Measurements from ENCODE around the gene RAD51B.
"Not testable (repeated sequence)": the region's sequence is repeated elsewhere in the genome, so short reads cannot be mapped to it uniquely, and the experiment has no call there.

Gene RAD51B

GRCh38 chr14:67961676-67962075 lies 142.1 kb downstream of the RAD51B start:
- no peak for TF ChIP-seq CTCF (IDR thresholded peaks at IDR 0.05; ENCODE audit: low read depth, low read length)
- H3K4me3 ChIP-seq (ENCODE audit: low read depth, low read length): no peak overlapping the region

- no peak overlapping the region for H3K4me3 ChIP-seq (ENCODE audit: low read depth, low read length)
- TF ChIP-seq CTCF (IDR thresholded peaks at IDR 0.05; ENCODE audit: low read depth, low read length): no peak
Observed at GRCh38 chr14:67962215-67962644, 142.7 kb downstream of the RAD51B start.

- H3K4me3 ChIP-seq (ENCODE audit: low read depth, low read length): no peak overlapping the region
- TF ChIP-seq CTCF (IDR thresholded peaks at IDR 0.05; ENCODE audit: low read depth, low read length): no peak
Observed at GRCh38 chr14:67963545-67963944, 144.0 kb downstream of the RAD51B start.

GRCh38 chr14:67963960-67964812 lies 144.6 kb downstream of the RAD51B start:
- no peak for TF ChIP-seq CTCF (IDR thresholded peaks at IDR 0.05; ENCODE audit: low read depth, low read length)
- H3K4me3 ChIP-seq (ENCODE audit: low read depth, low read length): 0 out of 2 replicates have a peak overlapping the region, but pooled peaks have one; percentile 25

GRCh38 chr14:67965696-67966095 lies 146.1 kb downstream of the RAD51B start:
- TF ChIP-seq CTCF (IDR thresholded peaks at IDR 0.05; ENCODE audit: low read depth, low read length): no peak
- no peak overlapping the region for H3K4me3 ChIP-seq (ENCODE audit: low read depth, low read length)

GRCh38 chr14:67967206-67967605 lies 147.6 kb downstream of the RAD51B start:
- TF ChIP-seq CTCF (IDR thresholded peaks at IDR 0.05; ENCODE audit: low read depth, low read length): no peak
- H3K4me3 ChIP-seq (ENCODE audit: low read depth, low read length): no peak overlapping the region

GRCh38 chr14:67967970-67968369 lies 148.4 kb downstream of the RAD51B start:
- H3K4me3 ChIP-seq (ENCODE audit: low read depth, low read length): not testable (repeated sequence)
